ENCODE results near the gene PCDHB10. TPM values are rescaled to one million over a fixed set of nuclear protein-coding genes. Genes with fewer than 3 reads are reported as not detected.

Gene PCDHB10
- total RNA-seq, 1 experiment from 2014 or later = 0.09 TPM

GRCh38 chr5:141241496-141241895 is 49.3 kb downstream of the PCDHB10 start:
- no peaks in the 10 kb centered on the region for H3K4me1 ChIP-seq
- H3K36me3 ChIP-seq (ENCODE audit: control insufficient read depth, insufficient read depth, low read length) = no peaks in the 10 kb centered on the region
- peaks cover 18% of the 10 kb centered on the region for H3K9me3 ChIP-seq
- Mint-ChIP-seq H3K27ac (ENCODE audit: unreplicated experiment) (no peak overlapping the region), H3K36me3 (ENCODE audit: insufficient read depth, unreplicated experiment) (no peaks in the 10 kb centered on the region), H3K27me3 (ENCODE audit: insufficient read depth, unreplicated experiment) (no peaks in the 10 kb centered on the region), H3K9me3 (ENCODE audit: unreplicated experiment) (peaks cover 50% of the 10 kb centered on the region), H3K4me1 (ENCODE audit: low read depth, unreplicated experiment) (no peaks in the 10 kb centered on the region), H3K4me3 (ENCODE audit: unreplicated experiment) (no peak overlapping the region)
- intact Hi-C loops (cut with micrococcal nuclease; ENCODE audit: unreplicated experiment) = no loop called here
- TF ChIP-seq, protein P1, sequence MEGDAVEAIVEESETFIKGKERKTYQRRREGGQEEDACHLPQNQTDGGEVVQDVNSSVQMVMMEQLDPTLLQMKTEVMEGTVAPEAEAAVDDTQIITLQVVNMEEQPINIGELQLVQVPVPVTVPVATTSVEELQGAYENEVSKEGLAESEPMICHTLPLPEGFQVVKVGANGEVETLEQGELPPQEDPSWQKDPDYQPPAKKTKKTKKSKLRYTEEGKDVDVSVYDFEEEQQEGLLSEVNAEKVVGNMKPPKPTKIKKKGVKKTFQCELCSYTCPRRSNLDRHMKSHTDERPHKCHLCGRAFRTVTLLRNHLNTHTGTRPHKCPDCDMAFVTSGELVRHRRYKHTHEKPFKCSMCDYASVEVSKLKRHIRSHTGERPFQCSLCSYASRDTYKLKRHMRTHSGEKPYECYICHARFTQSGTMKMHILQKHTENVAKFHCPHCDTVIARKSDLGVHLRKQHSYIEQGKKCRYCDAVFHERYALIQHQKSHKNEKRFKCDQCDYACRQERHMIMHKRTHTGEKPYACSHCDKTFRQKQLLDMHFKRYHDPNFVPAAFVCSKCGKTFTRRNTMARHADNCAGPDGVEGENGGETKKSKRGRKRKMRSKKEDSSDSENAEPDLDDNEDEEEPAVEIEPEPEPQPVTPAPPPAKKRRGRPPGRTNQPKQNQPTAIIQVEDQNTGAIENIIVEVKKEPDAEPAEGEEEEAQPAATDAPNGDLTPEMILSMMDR (IDR thresholded peaks at IDR 0.05; ENCODE audit: insufficient read depth in 1 of 2, low read depth in 1 of 2, low read length in 1 of 2, severe bottlenecking in 1 of 2, unreplicated experiment in 1 of 2) = no peak
- no peak for DNase-seq
- no peak overlapping the region for H3K4me3 ChIP-seq (ENCODE audit: low read depth, low read length)
- H3K27me3 ChIP-seq (replicated peaks; ENCODE audit: control insufficient read depth, insufficient read depth, low read length) = no peaks in the 10 kb centered on the region
- BruUV-seq (replicated peaks) = no TSS peak
- ChIA-PET CTCF (no interaction called here), POLR2A (no interaction called here)

Other genes starting within 250 kb of the PCDHB10 start
- not detected in 2 replicates for gene PCDHAC2, start 225.9 kb upstream of the PCDHB10 start, total RNA-seq (2022)
- not detected in 2 replicates for gene PCDHB1, start 141.0 kb upstream of the PCDHB10 start, total RNA-seq (2022)
- 0.20 and 0.21 TPM in 2 replicates for gene PCDHB2, start 97.7 kb upstream of the PCDHB10 start, total RNA-seq (2022)
- gene PCDHB3, start 91.9 kb upstream of the PCDHB10 start, total RNA-seq (2022) = not detected in 2 replicates
- gene PCDHB4, start 70.5 kb upstream of the PCDHB10 start, total RNA-seq (2022) = not detected in 2 replicates
- not detected in 2 replicates for gene PCDHB5, start 57.1 kb upstream of the PCDHB10 start, total RNA-seq (2022)
- not detected in 2 replicates for gene PCDHB6, start 42.3 kb upstream of the PCDHB10 start, total RNA-seq (2022)
- not detected in 2 replicates for gene PCDHB7, start 19.7 kb upstream of the PCDHB10 start, total RNA-seq (2022)
- not detected in 2 replicates for gene PCDHB8, start 14.6 kb upstream of the PCDHB10 start, total RNA-seq (2022)
- gene PCDHB16, start 10.0 kb upstream of the PCDHB10 start, total RNA-seq (2022) = 0.07 TPM in 1 of 2 replicates, not detected in the other
- not detected in 2 replicates for gene PCDHB9, start 5.2 kb upstream of the PCDHB10 start, total RNA-seq (2022)
- gene PCDHB11, start 7.3 kb downstream of the PCDHB10 start, total RNA-seq (2022) = 0.12 TPM in 1 of 2 replicates, not detected in the other
- 0.12 TPM in 1 of 2 replicates, not detected in the other for gene PCDHB12, start 16.4 kb downstream of the PCDHB10 start, total RNA-seq (2022)
- 0.12 TPM in 1 of 2 replicates, not detected in the other for gene PCDHB13, start 21.6 kb downstream of the PCDHB10 start, total RNA-seq (2022)
- 0.41 and 0.44 TPM in 2 replicates for gene PCDHB14, start 31.0 kb downstream of the PCDHB10 start, total RNA-seq (2022)
- 0.21 TPM in 1 of 2 replicates, not detected in the other for gene PCDHB15, start 53.0 kb downstream of the PCDHB10 start, total RNA-seq (2022)
- 0.64 and 0.67 TPM in 2 replicates for gene SLC25A2, start 111.7 kb downstream of the PCDHB10 start, total RNA-seq (2022)
- 77.2 and 78.7 TPM in 2 replicates for gene TAF7, start 128.4 kb downstream of the PCDHB10 start, total RNA-seq (2022)
- 0.64 and 1.1 TPM in 2 replicates for gene PCDHGA1, start 138.2 kb downstream of the PCDHB10 start, total RNA-seq (2022)
- 0.20 and 0.23 TPM in 2 replicates for gene PCDHGA2, start 146.4 kb downstream of the PCDHB10 start, total RNA-seq (2022)
- gene PCDHGA3, start 151.5 kb downstream of the PCDHB10 start, total RNA-seq (2022) = 0.11 TPM in 1 of 2 replicates, not detected in the other
- 0.60 and 0.66 TPM in 2 replicates for gene PCDHGB1, start 157.7 kb downstream of the PCDHB10 start, total RNA-seq (2022)
- gene PCDHGA4, start 162.7 kb downstream of the PCDHB10 start, total RNA-seq (2022) = 0.49 and 0.54 TPM in 2 replicates
- 1.00 and 1.3 TPM in 2 replicates for gene PCDHGB2, start 167.6 kb downstream of the PCDHB10 start, total RNA-seq (2022)
- 0.57 and 0.72 TPM in 2 replicates for gene PCDHGA5, start 171.8 kb downstream of the PCDHB10 start, total RNA-seq (2022)
- gene PCDHGB3, start 177.9 kb downstream of the PCDHB10 start, total RNA-seq (2022) = 0.54 and 0.60 TPM in 2 replicates
- 0.49 and 0.79 TPM in 2 replicates for gene PCDHGA6, start 181.5 kb downstream of the PCDHB10 start, total RNA-seq (2022)
- 0.09 and 0.43 TPM in 2 replicates for gene PCDHGA7, start 190.4 kb downstream of the PCDHB10 start, total RNA-seq (2022)
- gene PCDHGB4, start 195.3 kb downstream of the PCDHB10 start, total RNA-seq (2022) = 0.12 and 0.14 TPM in 2 replicates
- gene PCDHGA8, start 200.3 kb downstream of the PCDHB10 start, total RNA-seq (2022) = 0.14 and 0.18 TPM in 2 replicates
- 13.2 and 13.4 TPM in 2 replicates for gene PCDHGB5, start 205.6 kb downstream of the PCDHB10 start, total RNA-seq (2022)
- gene PCDHGA9, start 210.4 kb downstream of the PCDHB10 start, total RNA-seq (2022) = 2.8 and 4.4 TPM in 2 replicates
- 2.5 and 2.8 TPM in 2 replicates for gene PCDHGB6, start 215.7 kb downstream of the PCDHB10 start, total RNA-seq (2022)
- 2.9 and 3.6 TPM in 2 replicates for gene PCDHGA10, start 220.6 kb downstream of the PCDHB10 start, total RNA-seq (2022)
- gene PCDHGB7, start 225.3 kb downstream of the PCDHB10 start, total RNA-seq (2022) = 2.3 and 2.4 TPM in 2 replicates
- gene PCDHGA11, start 228.7 kb downstream of the PCDHB10 start, total RNA-seq (2022) = 1.2 and 1.9 TPM in 2 replicates
- 0.52 and 1.0 TPM in 2 replicates for gene PCDHGA12, start 238.2 kb downstream of the PCDHB10 start, total RNA-seq (2022)